Left ventricle myocardium inferior (tissue), 1 donor: ENCODE data around the gene SSBP2. TPM values are rescaled to one million over a fixed set of nuclear protein-coding genes. Genes with fewer than 3 reads are reported as not detected.

Experiments used
- DNase-seq: peaks from one replicate; pipeline ENCODE4 v3.0.0-alpha.2; 2020
- H3K27ac ChIP-seq: fragments of 200-600 bp; replicated peaks from 2 replicates; pipeline ENCODE4 v1.8.0; 2021
- H3K27me3 ChIP-seq: fragments of 200-600 bp; 2 replicates; pipeline ENCODE4 v1.8.0; 2021; ENCODE audit warnings: low read depth
- H3K36me3 ChIP-seq: fragments of 200-600 bp; 2 replicates; pipeline ENCODE4 v1.8.0; 2021
- H3K4me1 ChIP-seq: fragments of 200-600 bp; 2 replicates; pipeline ENCODE4 v1.8.0; 2021
- H3K4me3 ChIP-seq: fragments of 200-600 bp; 2 replicates; pipeline ENCODE4 v1.8.0; 2021; ENCODE audit warnings: mild to moderate bottlenecking, moderate library complexity
- H3K9me3 ChIP-seq: fragments of 200-600 bp; replicated peaks from 2 replicates; pipeline ENCODE4 v1.8.0; 2021
- intact Hi-C: fragments of 100-400 bp; cut with micrococcal nuclease; formaldehyde crosslinking; loops from one replicate; pipeline ENCODE4 v1.11.0; 2022
- total RNA-seq: library from RNA; stranded (reverse); fragmentation: NEBNext Ultra II Directional; extraction: Animal tissue kit (Norgen Biotek cat#: 25700); gene quantifications from one replicate; pipeline ENCODE4 v1.2.1, GENCODE V29; 2021
- TF ChIP-seq, protein P1 (sequence below): fragments of 200-600 bp; IDR thresholded peaks from 2 replicates; pipeline ENCODE4 v1.8.0; 2021; ENCODE audit warnings: antibody characterized with exemption, mild to moderate bottlenecking, borderline replicate concordance
- donor health status: DM: no; HTN: yes; CAD: no; lungs with severe emphysema.

Gene SSBP2
- total RNA-seq, 1 donor from 2014 or later, result 40.7 TPM

DNA sequence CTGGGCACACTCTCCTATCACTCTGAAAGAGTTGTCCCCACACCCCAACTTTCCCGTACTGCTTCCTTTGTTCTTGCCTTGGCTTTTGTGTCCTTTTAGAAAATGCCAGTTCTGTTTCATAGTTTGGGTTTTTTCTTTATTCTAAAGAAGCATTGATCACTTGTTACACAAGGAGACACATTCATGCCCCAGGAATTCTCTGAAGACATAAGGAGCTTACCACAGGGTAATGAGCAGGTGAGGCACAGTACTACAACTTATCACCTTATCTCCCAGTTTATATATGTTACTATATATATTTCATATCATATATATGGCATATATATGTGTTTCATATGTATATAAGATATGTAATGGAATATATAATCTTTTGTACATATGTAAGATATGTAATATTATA is 6.5 kb upstream of the SSBP2 start:
- H3K4me3 ChIP-seq, result no peak overlapping the region
- H3K36me3 ChIP-seq, result no peaks in the 10 kb centered on the region
- intact Hi-C loops, result no loop called here
- no peaks in the 10 kb centered on the region for H3K9me3 ChIP-seq
- TF ChIP-seq, protein P1, sequence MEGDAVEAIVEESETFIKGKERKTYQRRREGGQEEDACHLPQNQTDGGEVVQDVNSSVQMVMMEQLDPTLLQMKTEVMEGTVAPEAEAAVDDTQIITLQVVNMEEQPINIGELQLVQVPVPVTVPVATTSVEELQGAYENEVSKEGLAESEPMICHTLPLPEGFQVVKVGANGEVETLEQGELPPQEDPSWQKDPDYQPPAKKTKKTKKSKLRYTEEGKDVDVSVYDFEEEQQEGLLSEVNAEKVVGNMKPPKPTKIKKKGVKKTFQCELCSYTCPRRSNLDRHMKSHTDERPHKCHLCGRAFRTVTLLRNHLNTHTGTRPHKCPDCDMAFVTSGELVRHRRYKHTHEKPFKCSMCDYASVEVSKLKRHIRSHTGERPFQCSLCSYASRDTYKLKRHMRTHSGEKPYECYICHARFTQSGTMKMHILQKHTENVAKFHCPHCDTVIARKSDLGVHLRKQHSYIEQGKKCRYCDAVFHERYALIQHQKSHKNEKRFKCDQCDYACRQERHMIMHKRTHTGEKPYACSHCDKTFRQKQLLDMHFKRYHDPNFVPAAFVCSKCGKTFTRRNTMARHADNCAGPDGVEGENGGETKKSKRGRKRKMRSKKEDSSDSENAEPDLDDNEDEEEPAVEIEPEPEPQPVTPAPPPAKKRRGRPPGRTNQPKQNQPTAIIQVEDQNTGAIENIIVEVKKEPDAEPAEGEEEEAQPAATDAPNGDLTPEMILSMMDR, result no peak
- DNase-seq, result no peak
- no peak overlapping the region for H3K27ac ChIP-seq
- peaks cover 41% of the 10 kb centered on the region for H3K4me1 ChIP-seq
- H3K27me3 ChIP-seq, result no peaks in the 10 kb centered on the region

DNA sequence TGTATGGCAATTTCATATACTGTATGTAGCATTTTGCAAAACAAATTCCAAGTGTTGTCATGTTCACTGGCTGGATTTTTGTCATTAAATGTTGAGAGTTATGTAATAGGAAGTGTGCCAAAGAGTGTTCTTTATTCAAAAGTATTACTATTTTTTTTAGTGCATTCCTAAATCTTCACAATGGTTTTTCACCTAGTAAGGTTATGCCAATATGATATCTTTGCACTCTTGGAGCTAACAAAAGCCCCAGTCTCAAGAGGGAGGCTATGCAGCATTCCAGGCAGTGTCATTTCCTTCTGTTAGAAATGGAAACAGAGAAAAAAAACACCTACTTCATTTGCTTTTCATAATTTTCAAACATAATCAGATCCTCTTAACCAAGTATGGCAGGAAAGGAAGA is 5.1 kb upstream of the SSBP2 start:
- no peaks in the 10 kb centered on the region for H3K9me3 ChIP-seq
- peak overlapping the region; percentile 70 for H3K27ac ChIP-seq
- H3K27me3 ChIP-seq, result no peaks in the 10 kb centered on the region
- no peak for DNase-seq
- H3K4me1 ChIP-seq, result peaks cover 50% of the 10 kb centered on the region
- H3K36me3 ChIP-seq, result no peaks in the 10 kb centered on the region
- TF ChIP-seq, protein P1, result no peak
- no peak overlapping the region for H3K4me3 ChIP-seq
- intact Hi-C loops, result no loop called here

DNA sequence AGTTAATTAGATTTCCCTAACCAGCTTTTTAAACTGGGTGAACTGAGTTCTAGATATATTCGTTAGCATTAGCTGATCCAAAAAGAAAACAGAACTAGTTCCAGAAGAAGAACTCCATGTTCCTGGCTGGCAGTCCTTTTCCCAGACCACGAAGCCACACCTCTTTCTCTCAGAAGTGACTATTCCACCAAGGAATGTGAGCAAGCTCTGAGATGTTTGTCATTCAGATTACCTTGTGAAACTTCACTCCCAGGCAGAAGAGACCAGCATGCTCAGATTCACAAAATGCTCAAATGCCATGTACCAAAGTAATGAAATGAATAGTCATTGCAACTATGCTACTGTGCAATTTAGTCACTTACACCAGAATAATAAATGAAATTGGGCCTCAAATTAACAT is 4.4 kb upstream of the SSBP2 start:
- TF ChIP-seq, protein P1, result no peak
- Histone ChIP-seq H3K4me3 (no peak overlapping the region), H3K27ac (peak overlapping the region; percentile 70), H3K36me3 (no peaks in the 10 kb centered on the region), H3K4me1 (peaks cover 52% of the 10 kb centered on the region), H3K27me3 (no peaks in the 10 kb centered on the region), H3K9me3 (no peaks in the 10 kb centered on the region)
- intact Hi-C loops, result no loop called here
- DNase-seq, result peak; percentile 31

DNA sequence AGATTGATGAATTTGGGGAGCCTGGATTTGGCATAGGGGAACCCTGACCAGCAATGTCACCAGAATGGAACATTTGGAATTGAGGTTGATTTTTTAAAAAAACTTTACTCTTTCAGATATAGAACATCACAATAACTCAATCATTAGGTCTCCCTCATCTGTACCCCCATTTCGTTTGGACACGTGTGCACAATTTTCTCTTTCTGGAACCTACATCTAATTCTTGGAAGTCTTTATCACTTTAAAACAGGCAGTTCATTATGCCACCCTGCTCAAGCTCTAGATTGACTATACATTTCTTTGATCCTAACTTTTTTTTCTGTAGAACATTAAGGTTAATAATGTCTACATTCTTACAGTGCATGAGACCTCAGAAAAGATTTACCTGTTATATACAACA is 3.7 kb upstream of the SSBP2 start:
- Histone ChIP-seq H3K27ac (peak overlapping the region; percentile 70), H3K27me3 (no peaks in the 10 kb centered on the region), H3K36me3 (no peaks in the 10 kb centered on the region), H3K4me3 (no peak overlapping the region), H3K4me1 (peaks cover 56% of the 10 kb centered on the region), H3K9me3 (no peaks in the 10 kb centered on the region)
- no peak for DNase-seq
- TF ChIP-seq, protein P1, result no peak
- intact Hi-C loops, result loop anchor here (5.0 kb wide), 1 partner anchor 218 kb away; the partner anchor contains the start of gene ATG10

DNA sequence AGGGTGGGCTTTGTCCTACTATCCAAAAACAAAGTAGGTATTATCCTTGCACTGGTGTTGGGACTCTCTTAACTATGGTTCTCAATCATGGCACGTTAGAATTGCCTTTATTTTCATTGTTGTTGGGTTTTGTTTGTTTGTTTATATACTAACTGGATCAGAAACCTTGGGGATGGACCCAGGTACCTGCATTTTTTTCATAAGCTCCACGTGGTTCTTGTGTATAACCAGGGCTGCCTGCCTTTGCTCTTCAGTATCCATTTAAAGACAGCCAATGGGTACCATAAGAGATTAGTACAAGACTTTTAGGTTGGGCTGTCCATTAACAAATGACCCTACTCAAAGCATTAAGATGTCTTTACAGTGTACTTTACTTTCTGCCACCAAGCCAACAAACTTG is 2.5 kb upstream of the SSBP2 start:
- no peak for DNase-seq
- intact Hi-C loops, result loop anchor here (5.0 kb wide), 1 partner anchor 219 kb away; the partner anchor contains the start of gene ATG10
- Histone ChIP-seq H3K4me1 (peaks cover 68% of the 10 kb centered on the region), H3K4me3 (no peak overlapping the region), H3K27ac (peak overlapping the region; percentile 100), H3K36me3 (no peaks in the 10 kb centered on the region), H3K9me3 (no peaks in the 10 kb centered on the region), H3K27me3 (no peaks in the 10 kb centered on the region)
- TF ChIP-seq, protein P1, result no peak
